OCI-LY3 (cell line): ENCODE measurements around the gene MERTK.

Source experiments
- CTCF ChIP-seq: fragments of 200-600, 300-600 bp; sonication (generic); IDR thresholded peaks from 2 replicates; pipeline ENCODE4 v1.5.1; 2014; ENCODE audit warnings: antibody characterized with exemption, low read length, low read depth
- EZH2phosphoT487 ChIP-seq: fragments of 200-600 bp; shearing (Covaris generic); IDR thresholded peaks from 2 replicates; pipeline ENCODE4 v1.6.1; 2018; ENCODE audit warnings: antibody characterized with exemption, mixed run types, low read depth

- no peak for TF ChIP-seq CTCF
- TF ChIP-seq EZH2phosphoT487: no peak
Observed at GRCh38 chr2:111910609-111911277, 12.3 kb downstream of the MERTK start.
